Thoracic aorta (tissue), 2 donors: ENCODE data around the gene P2RX1. TPM values are rescaled to one million over a fixed set of nuclear protein-coding genes. Genes with fewer than 3 reads are reported as not detected.

Experiments
- ATAC-seq: fragments of 150-250 bp; one replicate; pipeline ENCODE4 v1.8.0; 2017; ENCODE audit warnings: low read depth; ENCODE audit not compliant: insufficient number of reproducible peaks, low FRiP score
- DNase-seq: peaks from one replicate; pipeline ENCODE4 v3.0.0-alpha.2; 2020; ENCODE audit warnings: low spot score
- H3K27ac ChIP-seq, 2 donors: fragments of 200-600 bp; sonication (generic); 1 replicate in 1 of 2; 2 replicates in 1 of 2; pipeline ENCODE4 v1.5.1; 2016; ENCODE audit warnings: mild to moderate bottlenecking in 2 of 2, moderate library complexity in 2 of 2
- H3K27me3 ChIP-seq: fragments of 200-600 bp; sonication (generic); replicated peaks from 2 replicates; pipeline ENCODE4 v1.6.0; 2016; ENCODE audit warnings: mild to moderate bottlenecking; ENCODE audit not compliant: insufficient read depth
- H3K36me3 ChIP-seq: fragments of 200-600 bp; sonication (generic); one replicate; pipeline ENCODE4 v1.5.1; 2016
- H3K4me1 ChIP-seq, 2 donors: fragments of 200-600 bp; sonication (generic); 1 replicate in 1 of 2; 2 replicates in 1 of 2; pipeline versions ENCODE4 v1.5.1 to v1.6.0; 2016; ENCODE audit warnings: low read depth in 2 of 2, mild to moderate bottlenecking in 1 of 2; ENCODE audit not compliant: control insufficient read depth in 1 of 2
- H3K4me3 ChIP-seq: fragments of 200-600 bp; sonication (generic); 2 replicates; pipeline ENCODE4 v1.5.1; 2016; ENCODE audit warnings: mild to moderate bottlenecking
- H3K9me3 ChIP-seq: fragments of 200-600 bp; sonication (generic); 2 replicates; pipeline ENCODE4 v1.5.1; 2016
- CTCF ChIP-seq: fragments of 200-600 bp; sonication (generic); IDR thresholded peaks from one replicate; pipeline ENCODE4 v1.5.1; 2019; ENCODE audit warnings: antibody characterized with exemption
- total RNA-seq, 2 donors: library from RNA; depleted of rRNA; stranded (reverse); fragments of >200 nt; gene quantifications; one replicate each; pipeline versions ENCODE4 v1.1.0 to v1.2.3, GENCODE V29; 2016

Gene P2RX1
- total RNA-seq, 2 donors from 2014 or later, result 0.63 to 7.3 TPM

GRCh38 chr17:3935825-3936355 is 19.6 kb upstream of the P2RX1 start:
- TF ChIP-seq CTCF, result no peak
- ATAC-seq, result no peak

GRCh38 chr17:3935140-3935542 is 18.9 kb upstream of the P2RX1 start:
- Histone ChIP-seq H3K27ac (no peak overlapping the region), H3K36me3 (peaks cover 21% of the 10 kb centered on the region), H3K4me1 (peaks cover 0 to 5% of the 10 kb centered on the region in 2 donors), H3K4me3 (no peak overlapping the region), H3K27me3 (no peaks in the 10 kb centered on the region), H3K9me3 (no peaks in the 10 kb centered on the region)
- DNase-seq, result no peak
- peak; percentile 56 for TF ChIP-seq CTCF
- ATAC-seq, result peak; percentile 36

More at GRCh38 chr17:3935825-3936355, 19.6 kb upstream of the P2RX1 start:
- Histone ChIP-seq H3K9me3 (no peaks in the 10 kb centered on the region), H3K27ac (no peak overlapping the region), H3K4me3 (no peak overlapping the region), H3K27me3 (no peaks in the 10 kb centered on the region), H3K4me1 (peaks cover 0 to 5% of the 10 kb centered on the region in 2 donors), H3K36me3 (peaks cover 23% of the 10 kb centered on the region)
- DNase-seq, result no peak

GRCh38 chr17:3929764-3930163 is 13.5 kb upstream of the P2RX1 start:
- Histone ChIP-seq H3K36me3 (peaks cover 3% of the 10 kb centered on the region), H3K9me3 (no peaks in the 10 kb centered on the region), H3K4me3 (no peak overlapping the region), H3K27me3 (no peaks in the 10 kb centered on the region), H3K4me1 (peaks cover 0 to 18% of the 10 kb centered on the region in 2 donors), H3K27ac (no peak overlapping the region)
- no peak for DNase-seq
- no peak for TF ChIP-seq CTCF
- ATAC-seq, result no peak

- ATAC-seq, result no peak
- peaks cover 0 to 18% of the 10 kb centered on the region in 2 donors for H3K4me1 ChIP-seq
- no peaks in the 10 kb centered on the region for H3K9me3 ChIP-seq
- no peak overlapping the region for H3K4me3 ChIP-seq
- TF ChIP-seq CTCF, result no peak
- DNase-seq, result no peak
- no peak overlapping the region for H3K27ac ChIP-seq
- H3K36me3 ChIP-seq, result peaks cover 3% of the 10 kb centered on the region
- no peaks in the 10 kb centered on the region for H3K27me3 ChIP-seq
Measured at GRCh38 chr17:3929181-3929580, 12.9 kb upstream of the P2RX1 start.

GRCh38 chr17:3928406-3928805 is 12.1 kb upstream of the P2RX1 start:
- Histone ChIP-seq H3K4me1 (peaks cover 0 to 18% of the 10 kb centered on the region in 2 donors), H3K36me3 (peaks cover 3% of the 10 kb centered on the region), H3K9me3 (no peaks in the 10 kb centered on the region), H3K27ac (no peak overlapping the region), H3K27me3 (no peaks in the 10 kb centered on the region), H3K4me3 (no peak overlapping the region)
- no peak for DNase-seq
- ATAC-seq, result no peak
- TF ChIP-seq CTCF, result no peak
